Measurements from ENCODE around the gene NACC2. TPM values are rescaled to one million over a fixed set of nuclear protein-coding genes. Genes with fewer than 3 reads are reported as not detected.

Gene NACC2
- total and polyA plus RNA-seq, 4 donors, result 4.8 to 17.8 (median 8.8) TPM

GRCh38 chr9:136117291-136117915 lies 22.3 kb upstream of the NACC2 start (continued):
- no peak for TF ChIP-seq ZBTB33 (IDR thresholded peaks at IDR 0.05)

GRCh38 chr9:136116360-136117098 lies 21.4 kb upstream of the NACC2 start:
- Histone ChIP-seq H3K9me3 (ENCODE audit: control insufficient read depth in 4 of 4, low read length in 3 of 4) (no peaks in the 10 kb centered on the region), H3K27ac (ENCODE audit: low read depth in 1 of 2, low read length in 2 of 2) (peak overlapping the region in 1 of 2 donors; percentile 95), H3K27me3 (ENCODE audit: control insufficient read depth in 4 of 4, insufficient read depth in 4 of 4, low read length in 3 of 4) (no peaks in the 10 kb centered on the region), H3K36me3 (ENCODE audit: control insufficient read depth in 4 of 4, insufficient read depth in 3 of 4, low read depth in 1 of 4, low read length in 3 of 4) (peaks cover 0 to 5% (median 3%) of the 10 kb centered on the region in 4 donors), H3K4me1 (ENCODE audit: control insufficient read depth in 4 of 4, insufficient read depth in 4 of 4, low read length in 3 of 4) (peaks cover 6 to 28% (median 23%) of the 10 kb centered on the region in 4 donors), H3K9ac (ENCODE audit: low read depth in 1 of 2, low read length in 2 of 2) (no peak overlapping the region), H3K4me3 (ENCODE audit: low read depth in 1 of 3, low read length in 3 of 3) (no peak overlapping the region)
- WGBS, result 97% methylated on average over 69 of the region's 69 CpGs
- no peak for DNase-seq (ENCODE audit: low spot score)
- no peak for TF ChIP-seq ZBTB33 (IDR thresholded peaks at IDR 0.05)
- no peak for TF ChIP-seq HNF4A (conservative IDR thresholded peaks at IDR 0.05)
- no peak for TF ChIP-seq SP1 (IDR thresholded peaks at IDR 0.05)
- TF ChIP-seq GABPA (IDR thresholded peaks at IDR 0.05 in 1 of 2, conservative IDR thresholded peaks at IDR 0.05 in 1 of 2), result no peak
- TF ChIP-seq RAD21 (IDR thresholded peaks at IDR 0.05), result no peak

- Histone ChIP-seq H3K9me3 (ENCODE audit: control insufficient read depth in 4 of 4, low read length in 3 of 4) (no peaks in the 10 kb centered on the region), H3K9ac (ENCODE audit: low read depth in 1 of 2, low read length in 2 of 2) (no peak overlapping the region), H3K4me1 (ENCODE audit: control insufficient read depth in 4 of 4, insufficient read depth in 4 of 4, low read length in 3 of 4) (peaks cover 8 to 32% (median 23%) of the 10 kb centered on the region in 4 donors), H3K27ac (ENCODE audit: low read depth in 1 of 2, low read length in 2 of 2) (no peak overlapping the region), H3K36me3 (ENCODE audit: control insufficient read depth in 4 of 4, insufficient read depth in 3 of 4, low read depth in 1 of 4, low read length in 3 of 4) (peaks cover 0 to 5% (median 3%) of the 10 kb centered on the region in 4 donors), H3K4me3 (ENCODE audit: low read depth in 1 of 3, low read length in 3 of 3) (no peak overlapping the region), H3K27me3 (ENCODE audit: control insufficient read depth in 4 of 4, insufficient read depth in 4 of 4, low read length in 3 of 4) (no peaks in the 10 kb centered on the region)
- TF ChIP-seq FOXA2 (IDR thresholded peaks at IDR 0.05) (no peak), TAF1 (conservative IDR thresholded peaks at IDR 0.05) (no peak)
- 95% methylated on average over 22 of the region's 22 CpGs for WGBS
- DNase-seq (ENCODE audit: low spot score), result no peak
These were observed 20.7 kb upstream of the NACC2 start for GRCh38 chr9:136115641-136116359.

GRCh38 chr9:136115206-136115605 lies 20.1 kb upstream of the NACC2 start:
- Histone ChIP-seq H3K9ac (ENCODE audit: low read depth in 1 of 2, low read length in 2 of 2) (no peak overlapping the region), H3K27me3 (ENCODE audit: control insufficient read depth in 4 of 4, insufficient read depth in 4 of 4, low read length in 3 of 4) (no peaks in the 10 kb centered on the region), H3K27ac (ENCODE audit: low read depth in 1 of 2, low read length in 2 of 2) (no peak overlapping the region), H3K9me3 (ENCODE audit: control insufficient read depth in 4 of 4, low read length in 3 of 4) (no peaks in the 10 kb centered on the region), H3K36me3 (ENCODE audit: control insufficient read depth in 4 of 4, insufficient read depth in 3 of 4, low read depth in 1 of 4, low read length in 3 of 4) (peaks cover 0 to 5% (median 3%) of the 10 kb centered on the region in 4 donors), H3K4me3 (ENCODE audit: low read depth in 1 of 3, low read length in 3 of 3) (no peak overlapping the region), H3K4me1 (ENCODE audit: control insufficient read depth in 4 of 4, insufficient read depth in 4 of 4, low read length in 3 of 4) (peaks cover 11 to 28% (median 21%) of the 10 kb centered on the region in 4 donors)
- 96% methylated on average over 13 of the region's 13 CpGs for WGBS
- DNase-seq (ENCODE audit: low spot score), result no peak
- TF ChIP-seq RXRA (IDR thresholded peaks at IDR 0.05) (no peak), CTCF (IDR thresholded peaks at IDR 0.05; ENCODE audit: low read depth, low read length, missing input control) (no peak), HNF4A (conservative IDR thresholded peaks at IDR 0.05) (no peak), EGR1 (IDR thresholded peaks at IDR 0.05; ENCODE audit: low read depth in 2 of 2) (no peak), ZBTB33 (IDR thresholded peaks at IDR 0.05) (no peak), HNF4G (IDR thresholded peaks at IDR 0.05) (no peak), NR2F2 (IDR thresholded peaks at IDR 0.05) (no peak), JUND (IDR thresholded peaks at IDR 0.05) (no peak), TAF1 (conservative IDR thresholded peaks at IDR 0.05) (no peak), FOXA2 (IDR thresholded peaks at IDR 0.05) (no peak)

Data from liver (tissue), 9 donors.